HG02970 (cell line): ENCODE measurements around the gene ZNF507.

Experiments
- ATAC-seq: cut with Tn5 transposase; IDR thresholded peaks from one replicate; pipeline ENCODE4 v1.9.1; 2021; ENCODE audit warnings: mild to moderate bottlenecking, moderate library complexity, moderate number of reproducible peaks; ENCODE audit not compliant: unreplicated experiment, low FRiP score

The ZNF507 gene

GRCh38 chr19:32339423-32339822 lies 6.0 kb upstream of the ZNF507 start:
- ATAC-seq: no peak

DNA sequence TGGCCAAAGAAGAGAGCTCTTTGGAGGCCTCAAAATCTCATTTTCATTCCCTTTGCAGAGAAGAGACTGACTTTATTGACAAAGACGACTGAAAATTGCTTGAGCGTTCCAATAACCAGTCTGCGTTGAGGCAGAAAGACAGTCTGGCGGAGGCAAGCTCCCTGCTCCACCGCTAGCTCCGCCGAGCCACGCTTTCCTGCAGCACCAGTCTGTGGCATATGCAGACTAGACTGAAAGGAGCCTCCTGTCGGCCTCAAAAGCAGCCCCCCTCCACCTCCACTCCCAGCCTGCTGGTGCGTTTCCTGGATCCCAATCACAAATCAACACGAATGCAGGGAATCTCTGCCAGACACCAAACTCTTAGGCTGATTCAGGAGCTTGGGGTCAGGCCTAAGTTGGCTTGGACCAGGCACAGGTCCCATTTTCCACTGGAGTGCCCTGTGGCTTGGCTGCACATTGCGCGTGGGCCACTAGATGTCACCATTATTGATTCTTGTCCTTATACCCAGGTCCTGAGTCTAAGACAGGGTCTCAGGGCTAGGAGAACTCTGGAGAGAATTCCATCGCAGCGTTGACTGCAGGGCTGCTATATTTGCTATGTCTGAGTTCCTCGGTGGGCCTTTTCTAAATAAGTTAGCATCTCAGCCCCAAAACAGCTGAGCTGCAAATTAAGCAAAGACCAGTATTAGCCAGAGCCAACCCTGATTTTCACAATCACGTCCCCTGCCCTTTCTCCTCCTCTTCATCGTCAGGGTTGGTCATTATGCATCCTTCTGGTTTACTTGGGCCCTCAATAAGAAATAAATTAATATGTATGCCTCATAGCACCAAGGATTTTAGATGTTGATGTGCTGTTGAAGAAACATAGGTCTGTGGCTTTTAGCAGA lies 5.2 kb upstream of the ZNF507 start:
- no peak for ATAC-seq

DNA sequence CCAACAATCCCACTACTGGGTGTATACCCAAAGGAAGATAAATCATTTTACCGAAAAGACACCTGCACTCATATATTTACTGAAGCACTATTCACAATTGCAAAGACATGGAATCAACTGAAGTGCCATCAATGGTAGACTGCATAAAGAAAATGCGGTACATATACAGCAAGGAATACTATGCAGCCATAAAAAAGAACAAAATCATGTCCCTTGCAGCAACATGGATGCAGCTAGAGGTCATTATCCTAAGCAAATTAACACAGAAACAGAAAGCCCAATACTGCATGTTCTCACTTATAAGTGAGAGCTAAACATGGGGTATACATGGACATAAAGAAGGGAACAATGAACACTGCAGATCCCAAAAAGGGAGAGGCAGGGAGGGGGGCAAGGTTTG lies 2.7 kb upstream of the ZNF507 start:
- ATAC-seq: no peak

- ATAC-seq: no peak
Measured at GRCh38 chr19:32343550-32344262, 1.7 kb upstream of the ZNF507 start.

GRCh38 chr19:32346901-32347300 lies 1.5 kb downstream of the ZNF507 start:
- ATAC-seq: no peak

- ATAC-seq: no peak
Measured at GRCh38 chr19:32347573-32347972, 2.2 kb downstream of the ZNF507 start.

GRCh38 chr19:32349051-32349450 lies 3.6 kb downstream of the ZNF507 start:
- ATAC-seq: no peak

DNA sequence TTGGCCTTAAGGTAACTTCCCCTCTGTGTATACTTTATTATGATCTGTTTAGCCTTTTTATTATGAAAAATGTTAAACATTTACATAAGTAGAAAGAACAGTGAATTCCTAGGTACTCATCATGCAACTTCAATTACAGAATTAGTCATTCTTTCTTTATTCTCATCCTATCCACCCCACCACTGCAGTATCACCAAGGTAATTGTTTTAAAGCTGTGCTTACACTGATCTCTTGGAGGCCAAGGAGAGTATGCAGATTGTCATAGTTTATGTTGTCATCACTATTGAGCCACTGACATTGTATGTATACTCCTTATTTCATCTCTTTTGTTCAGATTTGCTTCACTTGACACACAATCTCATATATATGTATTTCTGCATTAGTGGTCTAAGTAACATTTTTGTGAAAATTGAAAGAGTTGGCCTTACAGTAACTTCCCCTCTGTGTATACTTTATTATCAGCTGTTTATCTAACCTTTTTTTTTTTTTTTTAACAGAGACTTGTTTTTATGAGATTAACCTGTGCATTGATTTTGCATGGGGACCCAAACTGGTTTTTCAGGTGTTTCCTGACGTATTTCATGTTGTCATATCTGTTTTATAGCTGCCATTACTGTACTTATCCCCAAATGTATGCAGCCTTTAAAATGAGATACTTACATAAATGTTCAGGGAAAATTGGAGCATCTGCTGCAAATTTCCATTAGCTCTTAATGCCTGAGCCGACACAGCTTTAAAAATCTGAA lies 4.5 kb downstream of the ZNF507 start:
- ATAC-seq: no peak

GRCh38 chr19:32350471-32350865 lies 5.1 kb downstream of the ZNF507 start:
- ATAC-seq: no peak

DNA sequence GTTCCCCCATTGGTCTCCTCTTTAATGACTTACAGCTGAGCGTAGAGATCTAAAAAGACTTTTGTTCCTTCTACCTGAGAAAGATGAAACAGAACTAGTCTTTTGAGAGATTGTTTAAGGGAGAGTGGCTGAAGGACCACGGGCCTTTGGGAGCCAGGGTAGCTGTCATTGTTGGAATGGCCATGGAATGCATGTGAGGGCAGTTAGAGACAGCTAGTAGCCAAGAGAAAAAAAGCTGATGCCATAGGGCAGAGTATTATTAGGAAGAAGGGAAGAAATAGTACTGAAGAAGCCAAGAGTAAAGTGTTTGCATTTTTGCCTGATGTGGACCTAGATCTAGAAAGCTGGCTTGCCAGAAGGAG lies 5.6 kb downstream of the ZNF507 start:
- ATAC-seq: no peak

DNA sequence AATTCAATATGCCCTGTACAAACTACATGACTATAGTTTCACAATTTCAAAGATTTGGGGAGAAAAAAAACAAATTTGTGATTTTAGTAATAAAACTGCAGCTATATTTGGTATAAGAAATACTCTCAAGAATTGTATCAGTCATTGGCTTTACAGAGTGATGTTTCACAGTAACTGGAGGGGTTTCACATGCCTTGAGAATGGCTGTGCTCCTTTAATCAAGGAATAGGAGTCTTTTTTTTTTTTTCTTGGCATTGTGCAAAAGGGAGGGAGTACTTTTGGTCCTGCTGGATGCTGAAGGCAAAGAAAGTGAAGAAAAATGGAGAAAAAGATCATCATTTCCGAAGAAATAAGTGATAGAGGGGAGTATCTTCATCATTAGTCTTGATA lies 6.8 kb downstream of the ZNF507 start:
- ATAC-seq: no peak

DNA sequence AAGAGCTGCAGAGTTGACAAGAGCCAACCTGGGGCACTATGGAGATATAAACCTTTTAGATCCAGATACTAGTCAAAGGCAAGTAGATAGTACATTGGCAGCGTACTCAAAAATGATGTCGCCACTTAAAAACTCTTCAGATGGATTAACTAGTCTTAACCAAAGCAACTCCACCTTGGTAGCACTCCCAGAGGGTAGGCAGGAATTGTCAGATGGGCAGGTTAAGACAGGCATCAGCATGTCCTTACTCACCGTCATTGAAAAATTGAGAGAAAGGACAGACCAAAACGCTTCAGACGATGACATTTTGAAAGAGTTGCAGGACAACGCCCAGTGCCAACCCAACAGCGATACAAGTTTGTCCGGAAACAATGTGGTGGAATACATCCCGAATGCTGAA lies 8.9 kb downstream of the ZNF507 start:
- ATAC-seq: no peak

GRCh38 chr19:32355309-32355708 lies 9.9 kb downstream of the ZNF507 start:
- no peak for ATAC-seq

DNA sequence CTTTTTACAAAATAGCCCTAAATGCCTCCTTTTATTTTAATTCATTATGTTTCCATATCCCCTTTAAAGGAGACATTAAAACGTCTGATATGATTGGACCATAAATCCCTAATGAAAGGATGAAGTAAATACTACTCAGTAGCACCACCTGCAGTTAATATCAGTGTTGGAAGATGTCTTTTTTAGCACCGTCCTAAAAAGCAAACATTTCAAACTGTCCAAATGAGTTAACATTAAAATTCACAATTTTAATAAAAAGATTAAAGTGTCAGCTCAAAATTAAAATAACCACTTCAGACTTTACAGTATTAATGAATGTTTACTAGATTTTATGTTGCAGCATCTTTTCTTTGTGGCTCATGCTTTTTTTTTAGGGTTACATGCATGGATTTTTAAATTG lies 12.3 kb downstream of the ZNF507 start:
- no peak for ATAC-seq

DNA sequence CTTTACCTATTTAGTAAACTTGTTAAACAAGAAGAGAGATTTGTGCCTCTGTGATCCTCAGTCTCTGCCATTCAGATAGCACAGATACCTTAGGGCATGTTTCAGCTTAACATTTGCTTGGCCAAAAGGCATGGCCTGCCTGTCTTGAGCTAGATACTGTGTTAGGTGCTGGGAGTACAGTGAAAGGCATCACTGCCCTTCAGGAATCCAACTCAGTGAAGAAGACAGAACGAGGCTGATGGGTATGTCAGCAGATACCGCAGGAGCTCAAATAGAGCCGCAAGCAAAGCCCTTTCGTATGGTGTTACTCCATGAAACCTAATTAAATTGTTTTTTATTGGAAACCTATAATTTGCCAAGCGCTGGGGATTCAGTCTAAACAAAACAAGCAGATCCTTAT lies 12.9 kb downstream of the ZNF507 start:
- ATAC-seq: no peak

- no peak for ATAC-seq
Measured at GRCh38 chr19:32359581-32359980, 14.2 kb downstream of the ZNF507 start.

DNA sequence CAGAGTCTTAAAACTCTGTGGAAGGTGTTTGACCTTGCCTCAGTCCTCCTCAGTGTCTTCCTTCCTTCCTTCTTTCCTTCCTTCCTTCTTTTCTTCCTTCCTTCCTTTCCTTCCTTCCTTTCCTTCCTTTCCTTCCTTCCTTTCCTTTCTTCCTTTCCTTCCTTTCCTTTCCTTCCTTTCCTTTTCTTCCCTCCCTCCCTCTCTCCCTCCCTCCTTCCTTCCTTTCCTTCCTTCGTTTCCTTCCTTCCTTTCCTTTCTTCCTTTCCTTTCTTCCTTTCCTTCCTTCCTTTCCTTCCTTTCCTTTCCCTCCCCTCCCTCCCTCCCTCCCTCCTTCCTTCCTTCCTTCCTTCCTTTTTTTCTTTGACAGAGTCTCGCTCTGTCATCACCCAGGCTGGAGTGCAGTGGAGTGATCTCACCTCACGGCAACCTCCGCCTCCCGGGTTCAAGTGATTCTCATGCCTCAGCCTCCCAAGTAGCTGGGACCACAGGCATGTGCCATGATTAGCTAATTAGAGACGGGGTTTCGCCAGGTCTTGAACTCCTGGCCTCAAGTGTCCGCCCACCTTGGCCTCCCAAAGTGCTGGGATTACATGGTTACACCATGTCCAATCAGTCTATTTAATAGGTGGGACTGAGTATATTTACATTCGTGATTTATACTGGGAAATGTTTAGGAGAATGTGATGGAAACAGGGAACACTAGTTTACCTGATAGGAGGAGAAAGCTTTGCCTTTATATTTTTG lies 16.3 kb downstream of the ZNF507 start:
- ATAC-seq: no peak

- no peak for ATAC-seq
Measured at GRCh38 chr19:32362318-32362691, 16.9 kb downstream of the ZNF507 start.

- no peak for ATAC-seq
Measured at GRCh38 chr19:32363175-32363574, 17.8 kb downstream of the ZNF507 start.

DNA sequence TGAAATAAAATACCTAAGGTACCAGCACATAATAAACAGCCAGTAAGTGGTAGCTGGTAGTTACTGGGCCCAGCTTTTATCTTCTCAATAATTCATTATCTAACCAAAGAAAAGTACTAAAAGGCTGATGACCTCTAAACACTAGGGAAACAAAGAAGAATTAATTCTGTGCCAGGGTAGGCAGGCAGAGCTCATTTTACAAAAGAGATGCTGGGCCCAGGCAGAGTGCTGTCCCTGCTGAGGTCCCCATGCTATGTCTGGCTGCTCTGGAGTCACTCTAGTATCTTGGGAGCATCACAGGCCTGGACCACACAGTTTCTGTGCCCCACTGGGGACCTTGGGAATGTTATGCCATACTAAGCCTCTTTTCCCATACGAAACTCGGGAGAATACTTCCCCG lies 18.2 kb downstream of the ZNF507 start:
- no peak for ATAC-seq

DNA sequence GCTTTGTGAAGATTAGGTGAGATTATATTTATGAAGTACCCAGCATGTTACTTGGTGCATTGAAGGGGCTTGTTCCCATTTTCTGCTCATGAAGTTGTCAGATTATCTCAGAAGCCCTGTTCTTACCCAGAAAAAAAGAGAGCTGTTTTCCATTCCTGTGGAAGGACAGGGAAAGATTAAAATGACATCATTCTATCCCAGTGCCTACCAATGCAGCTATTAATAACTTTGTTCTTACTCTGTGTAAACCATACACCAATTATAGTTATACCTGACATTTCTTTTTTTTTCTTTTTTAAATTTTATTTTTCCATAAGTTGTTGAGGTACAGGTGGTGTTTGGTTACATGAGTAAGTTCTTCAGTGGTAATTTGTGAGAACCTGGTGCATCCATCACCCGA lies 18.6 kb downstream of the ZNF507 start:
- ATAC-seq: no peak
